SKM-1 treated with dmso at 0.1 percent for 144 hours (cell line): ENCODE results near the gene PNPT1.

ENCODE experiments used
- DNase-seq: peaks from one replicate; lab custom pipeline; 2025; ENCODE audit not compliant: unreplicated experiment; lab: John Stamatoyannopoulos, UW

Gene PNPT1

GRCh38 chr2:55672630-55673029 is 21.0 kb downstream of the PNPT1 start:
- DNase-seq, result no peak

DNA sequence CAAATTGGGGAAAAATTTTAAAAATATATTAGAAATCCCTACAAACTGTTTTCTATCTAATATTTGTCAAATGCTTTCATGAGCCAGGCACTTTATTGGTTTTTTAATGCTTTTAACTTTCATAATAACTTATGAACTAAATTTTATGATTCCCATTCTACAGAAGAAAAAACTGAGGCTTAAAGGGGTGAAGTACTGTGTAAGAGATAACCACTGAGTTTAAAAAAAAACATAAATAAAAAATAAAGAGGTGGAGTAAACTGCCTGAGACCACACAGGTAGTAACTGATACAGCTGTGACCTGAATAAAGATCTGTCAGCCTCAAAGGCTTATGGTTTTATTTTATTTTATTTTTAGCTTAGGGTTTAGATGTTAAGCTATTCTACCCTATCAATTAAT is 24.7 kb downstream of the PNPT1 start:
- DNase-seq, result no peak

- DNase-seq, result no peak
Observed at GRCh38 chr2:55653255-55653654, 40.4 kb downstream of the PNPT1 start.

- no peak for DNase-seq
Observed at GRCh38 chr2:55649211-55649610, 44.4 kb downstream of the PNPT1 start.

- no peak for DNase-seq
Observed at GRCh38 chr2:55636831-55637230, 56.8 kb downstream of the PNPT1 start.

DNA sequence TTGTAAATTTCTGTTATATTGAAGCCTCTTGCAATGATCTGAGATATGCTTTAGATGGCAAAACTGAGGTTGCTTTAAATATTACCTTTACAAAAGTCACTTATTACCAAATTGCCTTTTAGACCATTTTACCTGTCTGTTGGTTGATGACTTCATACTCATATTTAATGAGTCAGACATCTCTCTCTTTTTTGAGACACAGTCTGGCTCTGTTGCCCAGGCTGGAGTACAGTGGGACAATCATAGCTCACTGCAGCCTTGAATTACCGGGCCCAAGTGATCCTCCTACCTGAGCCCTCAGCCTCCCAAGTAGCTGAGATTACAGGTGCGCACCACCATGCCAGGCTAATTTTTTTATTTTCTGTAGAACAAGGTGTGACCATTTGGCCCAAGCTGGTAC is 64.7 kb downstream of the PNPT1 start:
- no peak for DNase-seq

- DNase-seq, result no peak
Observed at GRCh38 chr2:55627915-55628314, 65.7 kb downstream of the PNPT1 start.

- no peak for DNase-seq
Observed at GRCh38 chr2:55621802-55622201, 71.8 kb downstream of the PNPT1 start.

DNA sequence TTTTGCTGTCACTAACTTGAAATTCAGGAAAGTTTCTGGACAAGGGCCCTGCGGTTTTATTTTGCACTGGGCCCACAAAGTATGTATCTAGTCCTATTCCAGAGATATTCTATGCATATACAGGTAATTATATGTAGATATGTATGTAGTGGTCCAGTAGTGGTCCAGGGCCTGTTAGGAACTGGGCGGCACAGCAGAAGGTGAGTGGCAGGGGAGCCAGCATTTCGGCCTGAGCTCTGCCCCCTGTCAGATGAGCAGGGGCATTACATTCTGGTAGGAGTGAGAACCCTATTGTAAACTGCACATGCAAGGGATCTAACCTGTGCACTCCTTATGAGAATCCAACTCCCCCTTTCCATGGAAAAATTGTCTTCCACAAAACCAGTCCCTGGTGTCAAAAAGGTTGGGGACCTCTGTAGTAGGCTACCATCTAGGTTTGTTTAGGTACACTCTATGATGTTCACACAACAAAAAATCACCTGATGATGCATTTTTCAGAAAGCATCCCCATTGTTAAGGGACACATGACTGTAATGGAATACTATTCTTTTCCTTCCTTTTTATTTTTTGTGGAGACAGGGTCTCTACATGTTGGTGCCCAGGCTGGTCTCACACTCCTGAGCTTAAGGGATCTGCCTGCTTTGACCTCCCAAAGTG is 73.4 kb downstream of the PNPT1 start:
- DNase-seq, result peak; percentile 18

- DNase-seq, result peak; percentile 40
Observed at GRCh38 chr2:55618275-55619055, 75.2 kb downstream of the PNPT1 start.

- DNase-seq, result no peak
Observed at GRCh38 chr2:55618025-55618274, 75.7 kb downstream of the PNPT1 start.

DNA sequence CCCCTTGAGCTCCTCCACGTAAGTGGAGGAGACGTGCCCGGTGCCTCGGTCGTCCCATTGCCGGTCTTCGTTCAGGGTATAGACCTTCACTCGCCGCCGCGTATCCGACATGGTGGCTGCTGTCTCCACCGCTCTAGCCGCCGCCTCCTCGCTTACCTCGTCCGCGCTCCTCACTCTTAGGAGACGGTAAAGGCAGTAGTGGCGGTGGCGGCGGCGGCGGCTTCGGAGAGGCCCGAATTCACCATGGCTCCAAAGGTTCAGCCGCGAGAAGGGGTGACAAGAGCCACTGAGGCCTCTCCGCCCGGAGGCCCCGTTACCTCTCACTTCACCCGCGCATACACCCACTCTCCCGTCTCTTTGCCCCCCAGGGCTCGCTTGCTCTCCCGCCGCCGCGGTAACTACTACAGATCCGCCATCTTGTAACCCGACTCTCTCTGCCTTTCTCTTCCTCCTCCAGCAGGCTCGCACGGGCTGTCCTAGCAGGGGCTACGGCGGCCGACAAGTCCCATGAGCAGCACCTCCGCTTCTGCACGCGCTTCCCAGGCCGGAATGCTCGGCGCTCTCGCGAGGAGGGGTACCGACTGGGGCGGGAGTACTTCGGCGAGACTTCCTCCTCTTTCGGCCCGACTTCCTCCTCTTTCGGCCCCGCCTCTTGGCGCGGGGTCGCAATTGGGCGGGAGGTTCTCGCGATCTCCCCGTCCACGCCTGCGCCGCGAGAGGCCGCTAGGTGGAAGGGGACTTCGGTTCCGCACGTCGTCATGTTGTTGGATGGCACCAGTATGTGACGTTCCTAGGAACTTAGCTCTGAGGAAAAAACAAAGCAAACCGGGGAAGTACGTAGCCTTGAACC is 76.2 kb downstream of the PNPT1 start, which contains the start of gene PPP4R3B:
PPP4R3B (minus strand) TSS at position 448 of the 850 bp plus-strand sequence; CDS start at position 111, 337 bp downstream.
- peak; percentile 99 for DNase-seq

GRCh38 chr2:55616551-55617174 is 77.0 kb downstream of the PNPT1 start:
- DNase-seq, result peak; percentile 59

DNA sequence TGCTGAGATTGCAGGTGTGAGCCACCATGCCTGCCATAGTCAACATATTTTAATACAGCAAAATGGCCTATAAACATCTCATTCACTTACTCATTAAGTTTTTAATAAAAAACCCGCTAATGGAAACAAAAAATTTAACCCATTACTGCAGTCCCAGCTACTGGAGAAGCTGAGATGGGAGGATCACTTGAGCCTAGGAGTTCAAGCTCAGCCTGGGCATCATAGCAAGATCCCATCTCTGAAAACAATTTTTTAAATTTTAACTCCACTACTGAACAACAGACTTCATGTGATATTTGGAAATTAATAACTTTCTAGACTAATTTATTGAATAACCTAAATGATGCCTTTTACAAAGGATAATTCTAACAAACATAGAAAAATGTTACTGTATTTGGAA is 81.6 kb downstream of the PNPT1 start:
- DNase-seq, result no peak

- no peak for DNase-seq
Observed at GRCh38 chr2:55610954-55611743, 82.5 kb downstream of the PNPT1 start.

- no peak for DNase-seq
Observed at GRCh38 chr2:55609938-55610578, 83.6 kb downstream of the PNPT1 start.

GRCh38 chr2:55609193-55609794 is 84.3 kb downstream of the PNPT1 start:
- DNase-seq, result no peak

DNA sequence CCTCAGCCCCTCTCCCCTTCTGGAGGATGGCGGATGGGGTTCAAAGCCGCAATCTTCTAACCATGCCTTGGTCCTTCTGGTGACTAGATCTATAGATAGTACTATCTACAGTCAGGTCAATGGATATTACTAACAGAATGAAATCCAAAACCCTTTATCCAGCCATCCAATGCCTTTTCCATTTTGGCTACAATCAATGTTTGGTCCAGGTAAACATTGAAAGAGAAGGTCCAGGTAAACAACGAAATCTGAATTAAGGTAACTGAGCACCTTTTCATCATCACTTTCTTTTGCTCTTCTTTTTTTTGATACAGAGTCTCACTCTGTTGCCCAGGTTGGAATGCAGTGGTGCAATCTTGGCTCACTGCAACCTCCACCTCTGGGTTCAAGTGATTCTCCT is 85.9 kb downstream of the PNPT1 start:
- DNase-seq, result no peak

DNA sequence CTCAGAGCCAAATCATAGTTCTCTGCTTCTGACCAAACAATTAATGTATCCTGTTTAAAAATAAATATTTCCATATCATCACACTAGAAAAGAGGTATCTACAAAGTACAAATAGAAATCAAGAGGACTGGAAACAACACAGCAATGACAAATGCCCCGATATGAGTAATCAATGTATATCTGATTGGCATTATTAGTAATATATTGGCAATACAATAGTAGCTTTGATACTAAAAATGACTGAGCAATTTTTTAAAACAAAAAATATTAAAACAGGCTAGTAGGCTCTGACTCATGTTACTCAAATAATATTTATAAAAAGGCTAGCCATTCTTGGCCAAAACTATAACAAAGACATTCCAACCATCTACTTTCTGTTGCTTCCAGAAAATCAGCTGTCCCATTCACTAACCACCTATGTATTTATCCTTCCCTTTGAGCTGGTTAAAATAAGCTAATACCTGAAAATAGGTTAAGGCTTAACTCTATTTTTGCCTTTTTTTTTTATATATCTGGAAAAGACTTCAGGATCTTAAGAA is 89.5 kb downstream of the PNPT1 start:
- no peak for DNase-seq
